Testis (tissue), 3 donors: Measurements from ENCODE around the gene ATP1A4. TPM values are rescaled to one million over a fixed set of nuclear protein-coding genes. Genes with fewer than 3 reads are reported as not detected.

Source experiments
- DNase-seq: peaks from one replicate; pipeline ENCODE4 v3.0.0-alpha.2; 2019
- H3K27ac ChIP-seq, 2 donors: fragments of 200-600 bp; sonication (generic); one replicate each; pipeline ENCODE4 v1.5.1; 2019
- H3K27me3 ChIP-seq: fragments of 200-600 bp; sonication (generic); one replicate; pipeline ENCODE4 v1.5.1; 2019
- H3K36me3 ChIP-seq: fragments of 200-600 bp; sonication (generic); one replicate; pipeline ENCODE4 v1.5.1; 2017; ENCODE audit warnings: low read depth; ENCODE audit errors: missing control alignments
- H3K4me1 ChIP-seq: fragments of 200-600 bp; sonication (generic); one replicate; pipeline ENCODE4 v1.5.1; 2019
- H3K4me3 ChIP-seq, 2 donors: fragments of 200-600 bp; sonication (generic); one replicate each; pipeline ENCODE4 v1.5.1; 2017 to 2019
- H3K9me3 ChIP-seq: fragments of 200-600 bp; sonication (generic); one replicate; pipeline ENCODE4 v1.5.1; 2017
- POLR2A ChIP-seq: fragments of 450-650 bp; IDR thresholded peaks from one replicate; pipeline ENCODE4 v1.6.1; 2017; ENCODE audit warnings: antibody characterized with exemption, mild to moderate bottlenecking, moderate library complexity
- WGBS, 2 donors: methylation state at CpG; one replicate each; pipeline ENCODE4 v1.1.5; 2018; 5-methylcytosine and 5-hydroxymethylcytosine counted together
- intact Hi-C: fragments of 100-400 bp; cut with DNase I; formaldehyde crosslinking; loops from one replicate; pipeline ENCODE4 v1.15.1; 2023; ENCODE audit warnings: low total_unique reads
- polyA plus RNA-seq: library from polyadenylated mRNA; stranded (reverse); fragments of 350-450 nt; fragmentation: Illumina TruSeq; extraction: RNeasy Lipid Tissue Mini Kit (QIAGEN cat#74804); gene quantifications from one replicate; pipeline ENCODE4 v1.2.3, GENCODE V29; 2014; ENCODE audit warnings: low read depth, low replicate concordance; ENCODE audit not compliant: insufficient read depth
- total RNA-seq, 2 donors: library from RNA; depleted of rRNA; stranded (reverse); fragments of >200 nt; gene quantifications; one replicate each; pipeline ENCODE4 v1.2.3, GENCODE V29; 2016
- TF ChIP-seq, protein P1 (sequence below), 3 experiments: fragments of 450-650 bp in 2 of 3; fragments of 200-600 bp in 1 of 3; sonication (generic) in 1 of 3; IDR thresholded peaks; one replicate each; pipeline ENCODE4 v1.5.1; 2016 to 2019; ENCODE audit warnings: antibody characterized with exemption in 3 of 3, mild to moderate bottlenecking in 2 of 3, moderate library complexity in 1 of 3

Gene ATP1A4
- total and polyA plus RNA-seq, 3 donors from 2014 or later = 13.3 to 38.6 (median 23.0) TPM

DNA sequence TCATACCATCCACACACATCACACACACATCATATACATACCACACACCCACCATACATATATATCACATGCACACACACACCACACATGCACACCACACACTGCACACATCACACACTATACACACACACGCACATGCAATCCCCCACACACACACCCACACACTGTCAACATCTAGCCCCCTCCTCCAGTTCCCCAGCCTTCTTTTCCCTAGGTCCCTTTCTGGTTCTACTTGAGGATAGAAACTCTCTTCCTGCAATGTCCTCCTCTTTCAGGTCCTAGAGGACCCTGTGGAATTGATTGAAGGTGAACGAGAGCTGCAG is 43.3 kb downstream of the ATP1A4 start:
- intact Hi-C loops = loop anchor here (10.0 kb wide), 2 partner anchors 50 to 90 kb away; no protein-coding TSS in a partner anchor

DNA sequence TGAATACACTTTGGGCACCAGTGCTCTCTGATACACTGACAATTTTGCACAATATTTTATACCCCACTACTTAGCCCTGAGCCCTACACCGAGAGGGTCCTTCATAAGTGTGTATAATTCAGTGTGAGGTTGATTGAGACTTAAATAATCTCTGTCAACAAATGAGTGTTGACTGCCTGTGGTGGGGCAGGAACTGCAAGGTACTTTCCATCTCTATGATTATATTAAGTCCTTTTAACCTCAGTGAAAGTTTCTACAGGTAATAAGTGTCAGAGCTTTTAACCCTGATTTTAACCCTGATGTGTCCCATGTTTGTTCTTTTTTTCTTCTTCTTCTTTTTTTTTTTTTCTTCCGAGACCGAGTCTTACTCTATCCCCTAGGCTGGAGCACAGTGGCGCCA is 44.7 kb downstream of the ATP1A4 start:
- no peaks in the 10 kb centered on the region for H3K9me3 ChIP-seq
- peaks cover 11% of the 10 kb centered on the region for H3K4me1 ChIP-seq
- DNase-seq = no peak
- H3K36me3 ChIP-seq = no peaks in the 10 kb centered on the region
- 83 to 90% methylated on average over 4 of the region's 4 CpGs for WGBS, 2 donors
- intact Hi-C loops = loop anchor here (10.0 kb wide), 2 partner anchors 49 to 91 kb away; no protein-coding TSS in a partner anchor
- no peak overlapping the region for H3K4me3 ChIP-seq
- TF ChIP-seq, protein P1, sequence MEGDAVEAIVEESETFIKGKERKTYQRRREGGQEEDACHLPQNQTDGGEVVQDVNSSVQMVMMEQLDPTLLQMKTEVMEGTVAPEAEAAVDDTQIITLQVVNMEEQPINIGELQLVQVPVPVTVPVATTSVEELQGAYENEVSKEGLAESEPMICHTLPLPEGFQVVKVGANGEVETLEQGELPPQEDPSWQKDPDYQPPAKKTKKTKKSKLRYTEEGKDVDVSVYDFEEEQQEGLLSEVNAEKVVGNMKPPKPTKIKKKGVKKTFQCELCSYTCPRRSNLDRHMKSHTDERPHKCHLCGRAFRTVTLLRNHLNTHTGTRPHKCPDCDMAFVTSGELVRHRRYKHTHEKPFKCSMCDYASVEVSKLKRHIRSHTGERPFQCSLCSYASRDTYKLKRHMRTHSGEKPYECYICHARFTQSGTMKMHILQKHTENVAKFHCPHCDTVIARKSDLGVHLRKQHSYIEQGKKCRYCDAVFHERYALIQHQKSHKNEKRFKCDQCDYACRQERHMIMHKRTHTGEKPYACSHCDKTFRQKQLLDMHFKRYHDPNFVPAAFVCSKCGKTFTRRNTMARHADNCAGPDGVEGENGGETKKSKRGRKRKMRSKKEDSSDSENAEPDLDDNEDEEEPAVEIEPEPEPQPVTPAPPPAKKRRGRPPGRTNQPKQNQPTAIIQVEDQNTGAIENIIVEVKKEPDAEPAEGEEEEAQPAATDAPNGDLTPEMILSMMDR (IDR thresholded peaks at IDR 0.05) = no peak
- TF ChIP-seq POLR2A = no peak
- H3K27ac ChIP-seq = no peak overlapping the region
- no peaks in the 10 kb centered on the region for H3K27me3 ChIP-seq

More for the DNA sequence above, 43.3 kb downstream of the ATP1A4 start:
- no peak overlapping the region for H3K4me3 ChIP-seq
- DNase-seq = no peak
- H3K4me1 ChIP-seq = peaks cover 11% of the 10 kb centered on the region
- no peak overlapping the region for H3K27ac ChIP-seq
- no peaks in the 10 kb centered on the region for H3K27me3 ChIP-seq
- no peaks in the 10 kb centered on the region for H3K9me3 ChIP-seq
- TF ChIP-seq POLR2A = no peak
- TF ChIP-seq, protein P1 (IDR thresholded peaks at IDR 0.05) = no peak
- H3K36me3 ChIP-seq = no peaks in the 10 kb centered on the region
- 72 to 80% methylated on average over 2 of the region's 2 CpGs for WGBS, 2 donors

DNA sequence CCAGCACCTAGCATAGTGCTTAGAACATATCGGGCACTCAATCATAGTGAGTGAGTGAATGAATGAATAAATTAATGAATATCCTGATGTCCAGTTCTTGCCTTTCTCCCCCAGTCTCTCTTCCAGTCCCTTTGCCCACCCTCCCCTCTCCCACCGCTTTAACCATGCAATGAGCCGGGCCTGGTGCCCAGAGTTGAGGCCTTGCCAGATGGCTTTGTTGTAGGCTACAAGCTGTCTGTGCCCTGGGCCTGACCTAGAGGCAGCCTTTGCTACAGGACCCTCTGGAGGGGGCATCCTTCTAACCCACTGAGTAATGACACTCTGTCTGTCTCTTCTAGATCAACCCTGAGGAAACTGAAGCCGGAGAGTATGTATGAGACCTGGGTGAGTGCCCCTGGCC is 45.8 kb downstream of the ATP1A4 start:
- 96% methylated on average over 4 of the region's 4 CpGs for WGBS, 2 donors
- Histone ChIP-seq H3K27ac (no peak overlapping the region), H3K4me1 (peaks cover 16% of the 10 kb centered on the region), H3K27me3 (no peaks in the 10 kb centered on the region), H3K36me3 (no peaks in the 10 kb centered on the region), H3K9me3 (no peaks in the 10 kb centered on the region), H3K4me3 (no peak overlapping the region)
- DNase-seq = no peak
- TF ChIP-seq POLR2A = no peak
- TF ChIP-seq, protein P1 (IDR thresholded peaks at IDR 0.05) = no peak
- intact Hi-C loops = loop anchor here (10.0 kb wide), 2 partner anchors 48 to 92 kb away; no protein-coding TSS in a partner anchor

DNA sequence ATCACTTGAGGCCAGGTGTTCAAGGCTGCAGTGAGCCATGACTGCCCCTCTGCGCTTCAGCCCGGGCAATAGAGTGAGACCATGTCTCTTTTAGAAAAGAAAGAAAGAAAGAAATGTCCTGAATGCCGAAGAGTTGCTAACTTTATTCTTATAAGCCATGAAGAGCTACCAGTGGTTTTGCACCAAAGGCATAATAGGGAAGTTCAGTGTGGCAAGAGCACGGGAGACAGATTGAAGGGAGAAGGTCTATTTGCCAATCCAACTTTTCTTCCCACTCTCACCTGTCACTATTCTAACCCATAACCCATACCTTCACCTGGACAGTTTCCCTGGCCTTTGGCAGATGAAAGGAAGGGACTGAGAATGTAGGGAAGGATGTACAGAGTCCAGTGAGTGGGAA is 49.4 kb downstream of the ATP1A4 start:
- no peak for DNase-seq
- peaks cover 10% of the 10 kb centered on the region for H3K4me1 ChIP-seq
- H3K27me3 ChIP-seq = no peaks in the 10 kb centered on the region
- no peak overlapping the region for H3K4me3 ChIP-seq
- intact Hi-C loops = no loop called here
- 95 to 100% methylated on average over 4 of the region's 4 CpGs for WGBS, 2 donors
- no peak for TF ChIP-seq POLR2A
- TF ChIP-seq, protein P1 (IDR thresholded peaks at IDR 0.05) = no peak
- H3K36me3 ChIP-seq = no peaks in the 10 kb centered on the region
- no peak overlapping the region for H3K27ac ChIP-seq
- H3K9me3 ChIP-seq = no peaks in the 10 kb centered on the region

DNA sequence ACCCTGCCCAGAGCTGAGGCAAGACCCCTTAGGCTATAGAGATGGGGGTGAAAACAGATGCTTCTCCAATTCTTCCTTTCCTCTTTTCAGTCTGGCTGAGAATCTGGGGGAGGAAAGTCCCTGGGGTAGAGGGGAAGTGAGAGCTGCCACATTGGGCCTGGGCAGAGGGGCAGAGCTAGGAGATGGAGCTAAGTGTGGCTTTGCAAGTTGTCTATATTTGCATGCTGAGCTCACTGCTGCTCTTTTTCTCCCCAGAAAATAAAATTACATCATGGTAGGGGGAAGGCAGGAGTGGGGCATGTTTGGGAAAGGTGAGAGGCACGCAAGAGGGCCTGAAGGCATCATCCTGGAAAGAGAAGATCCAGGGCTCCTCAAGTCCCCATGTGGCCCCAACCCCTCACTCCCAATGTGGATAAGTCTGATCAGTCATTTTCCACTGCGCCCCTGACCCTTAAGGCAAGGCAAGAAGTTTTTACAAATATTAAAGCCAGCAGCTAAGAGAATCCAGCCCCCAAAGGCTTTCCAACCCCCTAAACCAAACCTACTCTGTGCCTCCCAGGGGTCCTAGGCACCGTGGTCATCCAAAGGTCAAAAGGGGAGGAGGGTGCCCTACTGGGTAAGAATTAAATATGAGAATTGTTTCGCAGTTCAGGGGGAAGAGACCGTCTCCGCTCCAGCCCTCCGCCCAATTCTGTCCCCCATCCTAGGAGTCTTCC is 53.3 kb downstream of the ATP1A4 start:
- no peaks in the 10 kb centered on the region for H3K9me3 ChIP-seq
- no peaks in the 10 kb centered on the region for H3K27me3 ChIP-seq
- no peak for DNase-seq
- no peaks in the 10 kb centered on the region for H3K36me3 ChIP-seq
- TF ChIP-seq, protein P1 (IDR thresholded peaks at IDR 0.05) = no peak
- TF ChIP-seq POLR2A = no peak
- intact Hi-C loops = no loop called here
- peaks cover 46% of the 10 kb centered on the region for H3K4me1 ChIP-seq
- 16 to 18% methylated on average over 7 of the region's 7 CpGs for WGBS, 2 donors
- H3K27ac ChIP-seq = peak overlapping the region; percentile 86 to 91
- peak overlapping the region; percentile 91 to 97 for H3K4me3 ChIP-seq
